SK-N-DZ (cell line): ENCODE measurements around the gene SP8.

ENCODE experiments used
- DNase-seq: peaks from one replicate; pipeline ENCODE4 v3.0.0-alpha.2; 2015; ENCODE audit warnings: low spot score

Gene SP8

GRCh38 chr7:20754001-20754400 lies 32.7 kb downstream of the SP8 start:
- DNase-seq: no peak

- no peak for DNase-seq
These were observed 36.8 kb downstream of the SP8 start for GRCh38 chr7:20749906-20750305.

GRCh38 chr7:20748853-20749252 lies 37.8 kb downstream of the SP8 start:
- no peak for DNase-seq

GRCh38 chr7:20747001-20747400 lies 39.7 kb downstream of the SP8 start:
- no peak for DNase-seq

- no peak for DNase-seq
These were observed 41.0 kb downstream of the SP8 start for GRCh38 chr7:20745702-20746101.

GRCh38 chr7:20744954-20745446 lies 41.7 kb downstream of the SP8 start:
- no peak for DNase-seq

- no peak for DNase-seq
These were observed 43.8 kb downstream of the SP8 start for GRCh38 chr7:20742913-20743312.

- no peak for DNase-seq
These were observed 44.9 kb downstream of the SP8 start for GRCh38 chr7:20741801-20742200.

- DNase-seq: no peak
These were observed 47.9 kb downstream of the SP8 start for GRCh38 chr7:20738518-20739481.

GRCh38 chr7:20737840-20738448 lies 48.7 kb downstream of the SP8 start:
- no peak for DNase-seq

- no peak for DNase-seq
These were observed 51.2 kb downstream of the SP8 start for GRCh38 chr7:20735346-20736065.
